Measurements from ENCODE around the gene CLEC4G.
A peak's percentile ranks its signal among the peaks of the same experiment; 100 is the strongest.

CLEC4G gene

GRCh38 chr19:7679771-7680605 lies 51.9 kb downstream of the CLEC4G start:
- TF ChIP-seq ZBTB7A (IDR thresholded peaks at IDR 0.05; ENCODE audit: low read depth) (no peak), TCF12 (IDR thresholded peaks at IDR 0.05; ENCODE audit: low read depth) (no peak), FOXM1 (IDR thresholded peaks at IDR 0.05; ENCODE audit: borderline replicate concordance, low read depth) (no peak), TEAD4 (IDR thresholded peaks at IDR 0.05) (no peak), CREB1 (IDR thresholded peaks at IDR 0.05; ENCODE audit: low read depth) (no peak), REST (IDR thresholded peaks at IDR 0.05; ENCODE audit: low read depth) (no peak), USF1 (IDR thresholded peaks at IDR 0.05) (no peak), YY1 (IDR thresholded peaks at IDR 0.05; ENCODE audit: low read depth) (no peak), CEBPB (IDR thresholded peaks at IDR 0.05) (no peak), TAF1 (IDR thresholded peaks at IDR 0.05; ENCODE audit: low read depth) (no peak), NFIC (IDR thresholded peaks at IDR 0.05) (no peak), RAD21 (IDR thresholded peaks at IDR 0.05; ENCODE audit: low read depth) (no peak), MAX (IDR thresholded peaks at IDR 0.05) (no peak), EP300 (IDR thresholded peaks at IDR 0.05; ENCODE audit: borderline replicate concordance) (no peak), EGR1 (IDR thresholded peaks at IDR 0.05) (no peak)

GRCh38 chr19:7678971-7679751 lies 52.7 kb downstream of the CLEC4G start:
- TF ChIP-seq EGR1 (IDR thresholded peaks at IDR 0.05) (no peak), USF1 (IDR thresholded peaks at IDR 0.05) (0 out of 2 replicates have a peak, but pooled peaks have one; percentile 29), EP300 (IDR thresholded peaks at IDR 0.05; ENCODE audit: borderline replicate concordance) (no peak), RAD21 (IDR thresholded peaks at IDR 0.05; ENCODE audit: low read depth) (peak; percentile 38; the same call in 1 of the 2 replicates)

All from Ishikawa (cell line).